OCI-LY1 (cell line): ENCODE data around the gene LRRC42.

Source experiments
- H2AFZ ChIP-seq: fragments of 200-600 bp; sonication (generic), shearing (Covaris generic); 2 replicates; pipeline ENCODE4 v1.6.0; 2014; ENCODE audit warnings: antibody characterized with exemption, mild to moderate bottlenecking, low read length
- H3F3A ChIP-seq: fragments of 200-600 bp; sonication (generic), shearing (Covaris generic); 2 replicates; pipeline ENCODE4 v1.6.0; 2014; ENCODE audit warnings: mild to moderate bottlenecking, antibody characterized with exemption, low read length, moderate library complexity; ENCODE audit not compliant: insufficient read depth
- H3K27ac ChIP-seq: fragments of 200-600 bp; sonication (generic); 2 replicates; pipeline ENCODE4 v1.5.1; 2014; ENCODE audit warnings: low read length, mixed run types, mild to moderate bottlenecking, low read depth; ENCODE audit not compliant: poor library complexity, severe bottlenecking
- H3K27me3 ChIP-seq: fragments of 200-600 bp; sonication (generic); 2 replicates; pipeline ENCODE4 v1.6.0; 2014; ENCODE audit warnings: antibody characterized with exemption, mild to moderate bottlenecking, low read length, moderate library complexity; ENCODE audit not compliant: insufficient read depth
- H3K36me3 ChIP-seq: fragments of 200-600 bp; sonication (generic); 2 replicates; pipeline ENCODE4 v1.6.1; 2014; ENCODE audit warnings: mild to moderate bottlenecking, antibody characterized with exemption, low read length, moderate library complexity, mixed read lengths; ENCODE audit not compliant: insufficient read depth
- H3K4me1 ChIP-seq: fragments of 200-600 bp; sonication (generic); 2 replicates; pipeline ENCODE4 v1.5.1; 2014; ENCODE audit warnings: mild to moderate bottlenecking, low read length, moderate library complexity; ENCODE audit not compliant: insufficient read depth, severe bottlenecking
- H3K4me2 ChIP-seq: fragments of 200-600 bp; sonication (generic), shearing (Covaris generic); 2 replicates; pipeline ENCODE4 v1.6.1; 2014; ENCODE audit warnings: low read length
- H3K4me3 ChIP-seq: fragments of 200-600 bp; sonication (generic); 2 replicates; pipeline ENCODE4 v1.5.1; 2014; ENCODE audit warnings: low read length, low read depth, mild to moderate bottlenecking, mixed read lengths; ENCODE audit not compliant: poor library complexity, severe bottlenecking
- H3K79me2 ChIP-seq: fragments of 200-600 bp; shearing (Covaris generic); 2 replicates; pipeline ENCODE4 v1.6.1; 2016; ENCODE audit warnings: mixed run types, low read length, mixed read lengths; ENCODE audit not compliant: insufficient read depth
- H3K9ac ChIP-seq: fragments of 200-600 bp; sonication (generic), shearing (Covaris generic); 2 replicates; pipeline ENCODE4 v1.6.1; 2014; ENCODE audit warnings: mild to moderate bottlenecking, low read length, mixed read lengths
- H3K9me2 ChIP-seq: fragments of 200-600 bp; sonication (generic), shearing (Covaris generic); 2 replicates; pipeline ENCODE4 v1.6.1; 2014; ENCODE audit warnings: low read depth, mild to moderate bottlenecking, low read length, mixed read lengths
- H3K9me3 ChIP-seq: fragments of 200-600 bp; shearing (Covaris generic); 2 replicates; pipeline ENCODE4 v1.6.1; 2014; ENCODE audit warnings: low read length, mixed read lengths
- H4K20me1 ChIP-seq: fragments of 200-600 bp; sonication (generic), shearing (Covaris generic); 2 replicates; pipeline ENCODE4 v1.6.0; 2016; ENCODE audit warnings: mild to moderate bottlenecking, low read length; ENCODE audit not compliant: insufficient read depth
- CTCF ChIP-seq: fragments of 200-600 bp; sonication (generic), shearing (Covaris generic); IDR thresholded peaks from 2 replicates; pipeline ENCODE4 v1.5.1; 2017; ENCODE audit warnings: mild to moderate bottlenecking, antibody characterized with exemption, low read length, moderate library complexity, mixed read lengths
- EZH2 ChIP-seq: fragments of 200-600 bp; sonication (generic), shearing (Covaris generic); IDR thresholded peaks from 2 replicates; pipeline ENCODE4 v1.8.0; 2017; ENCODE audit warnings: borderline replicate concordance, mixed run types, mild to moderate bottlenecking, antibody characterized with exemption, low read length, moderate library complexity, mixed read lengths

LRRC42 gene

DNA sequence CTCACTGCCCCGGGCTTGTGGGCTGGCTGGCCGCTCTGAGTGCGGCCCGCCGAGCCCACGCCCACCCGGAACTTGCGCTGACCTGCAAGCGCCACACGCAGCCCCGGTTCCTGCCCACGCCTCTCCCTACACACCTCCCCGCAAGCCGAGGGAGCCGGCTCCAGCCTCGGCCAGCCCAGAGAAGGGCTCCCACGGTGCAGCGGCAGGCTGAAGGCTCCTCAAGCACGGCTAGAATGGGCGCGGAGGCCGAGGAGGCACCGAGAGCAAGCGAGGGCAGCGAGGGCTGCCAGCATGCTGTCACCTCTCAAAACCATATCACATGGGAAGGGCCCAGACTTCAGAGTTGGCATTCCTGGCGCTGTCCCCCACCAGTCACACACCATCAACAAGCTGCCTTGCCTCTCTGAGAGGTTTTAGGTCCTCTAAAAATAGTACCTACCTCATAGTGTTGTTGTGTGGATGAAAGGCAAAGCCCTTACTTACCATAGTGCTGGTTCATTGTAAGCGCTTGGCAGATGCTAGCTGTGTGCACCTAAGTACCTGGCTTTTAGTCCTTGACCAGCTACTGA is 58.4 kb downstream of the LRRC42 start:
- Histone ChIP-seq H3K79me2 (no peaks in the 10 kb centered on the region), H3K4me1 (no peaks in the 10 kb centered on the region), H3K9ac (no peak overlapping the region), H3K27ac (no peak overlapping the region), H3K9me2 (no peaks in the 10 kb centered on the region), H3K4me2 (no peak overlapping the region), H4K20me1 (no peaks in the 10 kb centered on the region), H3K27me3 (peaks cover 8% of the 10 kb centered on the region; the same call in 1 of the 2 replicates), H3K9me3 (no peaks in the 10 kb centered on the region), H2AFZ (no peak overlapping the region), H3F3A (no peaks in the 10 kb centered on the region), H3K36me3 (no peaks in the 10 kb centered on the region), H3K4me3 (no peak overlapping the region)
- TF ChIP-seq EZH2: no peak
- no peak for TF ChIP-seq CTCF

GRCh38 chr1:54006508-54006907 is 60.4 kb downstream of the LRRC42 start:
- no peak overlapping the region for H3K27ac ChIP-seq
- H3F3A ChIP-seq: no peaks in the 10 kb centered on the region
- H3K27me3 ChIP-seq: peaks cover 12% of the 10 kb centered on the region; the same call in 1 of the 2 replicates
- H3K79me2 ChIP-seq: no peaks in the 10 kb centered on the region
- TF ChIP-seq EZH2 (no peak), CTCF (no peak)
- no peak overlapping the region for H3K4me3 ChIP-seq
- H3K4me1 ChIP-seq: no peaks in the 10 kb centered on the region
- H2AFZ ChIP-seq: no peak overlapping the region
- H3K4me2 ChIP-seq: no peak overlapping the region
- no peak overlapping the region for H3K9ac ChIP-seq
- no peaks in the 10 kb centered on the region for H3K9me2 ChIP-seq
- no peaks in the 10 kb centered on the region for H3K36me3 ChIP-seq
- no peaks in the 10 kb centered on the region for H4K20me1 ChIP-seq
- H3K9me3 ChIP-seq: no peaks in the 10 kb centered on the region

GRCh38 chr1:54007613-54008012 is 61.5 kb downstream of the LRRC42 start:
- Histone ChIP-seq H3K27me3 (peaks cover 12% of the 10 kb centered on the region; the same call in 1 of the 2 replicates), H3K4me3 (no peak overlapping the region), H3K27ac (no peak overlapping the region), H3K9ac (no peak overlapping the region), H3F3A (no peaks in the 10 kb centered on the region), H3K9me3 (no peaks in the 10 kb centered on the region), H4K20me1 (no peaks in the 10 kb centered on the region), H3K4me1 (no peaks in the 10 kb centered on the region), H3K4me2 (no peak overlapping the region), H3K79me2 (no peaks in the 10 kb centered on the region), H3K9me2 (no peaks in the 10 kb centered on the region), H2AFZ (no peak overlapping the region), H3K36me3 (no peaks in the 10 kb centered on the region)
- TF ChIP-seq CTCF (no peak), EZH2 (no peak)
